GM12878 (cell line): Measurements from ENCODE around the gene TM4SF1. TPM values are rescaled to one million over a fixed set of nuclear protein-coding genes. Genes with fewer than 3 reads are reported as not detected.
A peak's percentile ranks its signal among the peaks of the same experiment; 100 is the strongest.

Experiments used
- ASH2L ChIP-seq: fragments of 300-600, 200-600 bp; sonication (generic); IDR thresholded peaks from 2 replicates; pipeline ENCODE4 v1.6.1; 2017; ENCODE audit warnings: low read depth, mild to moderate bottlenecking, borderline replicate concordance
- ATF7 ChIP-seq: fragments of 450-650 bp; IDR thresholded peaks from 2 replicates; pipeline ENCODE4 v1.6.1; 2016; ENCODE audit warnings: low read depth, mild to moderate bottlenecking
- CBX3 ChIP-seq: fragments of 200-600 bp; sonication (generic); IDR thresholded peaks from 2 replicates; pipeline ENCODE4 v1.6.1; 2016; ENCODE audit warnings: low read depth, borderline replicate concordance
- DPF2 ChIP-seq: fragments of 450-650 bp; IDR thresholded peaks from 2 replicates; pipeline ENCODE4 v1.6.1; 2017; ENCODE audit warnings: mild to moderate bottlenecking
- EGR1 ChIP-seq, 2 experiments: IDR thresholded peaks; 1 replicate in 1 of 2; 2 replicates in 1 of 2; pipeline ENCODE4 v1.6.1; 2011 to 2012; ENCODE audit warnings: low read depth in 2 of 2, low read length in 2 of 2, borderline replicate concordance in 1 of 2, mild to moderate bottlenecking in 1 of 2, moderate library complexity in 1 of 2
- EP300 ChIP-seq, 2 experiments: fragments of 150-350 bp in 1 of 2; IDR thresholded peaks; 2 replicates each; pipeline ENCODE4 v1.6.1; 2011 to 2012; ENCODE audit warnings: low read depth in 2 of 2, low read length in 2 of 2, borderline replicate concordance in 1 of 2, improper control_type of control experiment in 1 of 2, inconsistent platforms in 1 of 2; ENCODE audit not compliant: control insufficient read depth in 1 of 2
- ESRRA ChIP-seq: IDR thresholded peaks from 2 replicates; pipeline ENCODE4 v1.6.1; 2012; ENCODE audit warnings: mild to moderate bottlenecking, low read length, improper control_type of control experiment
- FOXK2 ChIP-seq: fragments of 450-650 bp; IDR thresholded peaks from 2 replicates; pipeline ENCODE4 v1.6.1; 2017; ENCODE audit warnings: mild to moderate bottlenecking, moderate library complexity
- FOXM1 ChIP-seq: IDR thresholded peaks from 2 replicates; pipeline ENCODE4 v1.6.1; 2012; ENCODE audit warnings: low read depth, mild to moderate bottlenecking, inconsistent platforms, low read length, moderate library complexity
- GATAD2B ChIP-seq: fragments of 450-650 bp; conservative IDR thresholded peaks from 2 replicates; pipeline ENCODE4 v1.6.1; 2017; ENCODE audit warnings: low read depth, mild to moderate bottlenecking, moderate library complexity
- IKZF2 ChIP-seq, 2 experiments: fragments of 450-650 bp; IDR thresholded peaks; 2 replicates each; pipeline ENCODE4 v1.6.1; 2017; ENCODE audit warnings: mild to moderate bottlenecking in 2 of 2, moderate library complexity in 2 of 2
- IRF4 ChIP-seq: IDR thresholded peaks from 2 replicates; pipeline ENCODE4 v1.6.1; 2011; ENCODE audit warnings: low read depth, low read length
- NR2C1 ChIP-seq: fragments of 450-650 bp; IDR thresholded peaks from 2 replicates; pipeline ENCODE4 v1.6.1; 2017; ENCODE audit warnings: antibody characterized with exemption, mild to moderate bottlenecking, moderate library complexity
- PAX5 ChIP-seq: IDR thresholded peaks from 2 replicates; pipeline ENCODE4 v1.6.1; 2011; ENCODE audit warnings: low read depth, low read length, borderline replicate concordance
- PAX8 ChIP-seq: fragments of 450-650 bp; IDR thresholded peaks from 2 replicates; pipeline ENCODE4 v1.6.1; 2017; ENCODE audit warnings: mild to moderate bottlenecking, moderate library complexity
- RB1 ChIP-seq: fragments of 450-650 bp; formaldehyde crosslinking; IDR thresholded peaks from 2 replicates; pipeline ENCODE4 v1.6.1; 2017; ENCODE audit warnings: mild to moderate bottlenecking, borderline replicate concordance
- SIX5 ChIP-seq: IDR thresholded peaks from 2 replicates; pipeline ENCODE4 v1.6.1; 2011; ENCODE audit warnings: mild to moderate bottlenecking, low read depth, low read length, moderate library complexity; ENCODE audit not compliant: severe bottlenecking
- SP1 ChIP-seq: IDR thresholded peaks from one replicate; pipeline ENCODE4 v1.6.1; 2011; ENCODE audit warnings: low read depth, low read length
- STAT1 ChIP-seq: fragments of 450-650 bp; conservative IDR thresholded peaks from 2 replicates; pipeline ENCODE4 v1.6.1; 2014; ENCODE audit warnings: antibody characterized with exemption, mild to moderate bottlenecking
- TAF1 ChIP-seq: IDR thresholded peaks from 2 replicates; pipeline ENCODE4 v1.6.1; 2011; ENCODE audit warnings: mild to moderate bottlenecking, low read depth, low read length, borderline replicate concordance
- TCF3 ChIP-seq: IDR thresholded peaks from 2 replicates; pipeline ENCODE4 v1.6.1; 2012; ENCODE audit warnings: low read depth, mild to moderate bottlenecking, low read length, borderline replicate concordance; ENCODE audit not compliant: insufficient read depth
- YY1 ChIP-seq: IDR thresholded peaks from 2 replicates; pipeline ENCODE4 v1.6.1; 2011; ENCODE audit warnings: low read depth, mild to moderate bottlenecking, low read length
- ZBED1 ChIP-seq: IDR thresholded peaks from 2 replicates; pipeline ENCODE4 v1.6.1; 2016; ENCODE audit warnings: borderline replicate concordance
- ZSCAN29 ChIP-seq: fragments of 450-650 bp; IDR thresholded peaks from 2 replicates; pipeline ENCODE4 v1.6.1; 2017; ENCODE audit warnings: mild to moderate bottlenecking, moderate library complexity
- polyA plus RNA-seq, 11 experiments: library from polyadenylated mRNA; depleted of rRNA in 4 of 11; unstranded in 6 of 11; stranded (reverse) in 5 of 11; fragments of >200 nt; fragmentation: Nextera tagmentation in 4 of 11; fragmentation: Illumina TruSeq in 1 of 11; extraction: Ambion mirVana in 4 of 11; extraction: Trizol in 1 of 11; gene quantifications; 1 replicate in 1 of 11; 2 replicates in 10 of 11; pipeline versions ENCODE4 v1.2.1 to v1.2.3, GENCODE V29; 2011 to 2016; ENCODE audit warnings: inconsistent platforms in 2 of 11, missing spikeins in 2 of 11, low read depth in 1 of 11
- total RNA-seq, 4 experiments: library from RNA; depleted of rRNA in 3 of 4; stranded (reverse); fragments of >200 nt in 3 of 4; fragmentation: Illumina TruSeq in 1 of 4; extraction: Trizol in 1 of 4; gene quantifications; 2 replicates each; pipeline versions ENCODE4 v1.2.1 to v1.2.3, GENCODE V29; 2013 to 2021
- TF ChIP-seq, protein P1 (sequence below): fragments of 150-350 bp; IDR thresholded peaks from 2 replicates; pipeline ENCODE4 v1.6.1; 2014; ENCODE audit warnings: mild to moderate bottlenecking, low read depth, low read length
- TF ChIP-seq, protein P2 (sequence below): IDR thresholded peaks from 2 replicates; pipeline ENCODE4 v1.6.1; 2011; ENCODE audit warnings: low read depth, low read length, improper control_type of control experiment, borderline replicate concordance
- TF ChIP-seq, protein P3 (sequence below): fragments of 450-650 bp; IDR thresholded peaks from 2 replicates; pipeline ENCODE4 v1.6.1; 2017; ENCODE audit warnings: low read depth, mild to moderate bottlenecking, moderate library complexity
- TF ChIP-seq, protein P4 (sequence below): IDR thresholded peaks from 2 replicates; pipeline ENCODE4 v1.6.1; 2012; ENCODE audit warnings: low read depth, low read length, improper control_type of control experiment
- TF ChIP-seq, protein P5 (sequence below): IDR thresholded peaks from 2 replicates; pipeline ENCODE4 v1.6.1; 2012; ENCODE audit warnings: low read depth, low read length, improper control_type of control experiment

Gene TM4SF1
- total and polyA plus RNA-seq, 10 of the 15 experiments (the other 5 are each of a cell fraction or from before 2014, with no cell fraction given): 0.05 to 1.2 TPM; not detected in 8

DNA sequence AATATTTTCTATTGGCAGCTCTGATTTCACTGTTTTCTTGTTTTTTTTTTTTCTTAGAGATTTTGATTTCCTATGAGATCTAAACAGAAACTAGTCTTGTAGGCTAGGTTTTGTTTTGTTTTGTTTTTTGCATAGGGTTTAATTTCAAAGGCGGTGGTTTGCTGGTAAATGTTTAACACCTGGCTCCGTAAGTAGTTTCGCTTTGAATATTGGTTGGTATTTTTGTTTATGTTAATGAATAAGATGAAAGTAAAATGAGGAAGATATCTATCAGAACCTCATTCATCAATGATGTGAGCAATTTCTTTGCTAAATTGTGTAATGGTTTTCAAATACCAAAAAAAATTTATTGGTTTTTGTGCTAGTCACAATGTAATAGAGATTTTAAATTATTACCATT is 39.7 kb upstream of the TM4SF1 start (continued):
- TF ChIP-seq ZBED1 (no peak), EGR1 (IDR thresholded peaks at IDR 0.05; ENCODE audit: borderline replicate concordance in 1 of 2, low read depth in 2 of 2, low read length in 2 of 2) (no peak), ATF7 (peak; percentile 91), EP300 (IDR thresholded peaks at IDR 0.05; ENCODE audit: borderline replicate concordance in 1 of 2, control insufficient read depth in 1 of 2, low read depth in 2 of 2, low read length in 2 of 2) (peak; percentile 66 to 67; a peak in 1 of 4 replicates), GATAD2B (no peak), DPF2 (peak; percentile 76), TAF1 (no peak), IKZF2 (IDR thresholded peaks at IDR 0.05) (no peak), ESRRA (no peak), PAX5 (no peak), RB1 (no peak), PAX8 (no peak), SP1 (no peak), ZSCAN29 (no peak), ASH2L (no peak), FOXK2 (no peak), YY1 (no peak), NR2C1 (no peak), TCF3 (no peak), FOXM1 (no peak), STAT1 (no peak), IRF4 (0 out of 2 replicates have a peak, but pooled peaks have one; percentile 33), SIX5 (no peak), CBX3 (no peak)
- TF ChIP-seq, protein P1, sequence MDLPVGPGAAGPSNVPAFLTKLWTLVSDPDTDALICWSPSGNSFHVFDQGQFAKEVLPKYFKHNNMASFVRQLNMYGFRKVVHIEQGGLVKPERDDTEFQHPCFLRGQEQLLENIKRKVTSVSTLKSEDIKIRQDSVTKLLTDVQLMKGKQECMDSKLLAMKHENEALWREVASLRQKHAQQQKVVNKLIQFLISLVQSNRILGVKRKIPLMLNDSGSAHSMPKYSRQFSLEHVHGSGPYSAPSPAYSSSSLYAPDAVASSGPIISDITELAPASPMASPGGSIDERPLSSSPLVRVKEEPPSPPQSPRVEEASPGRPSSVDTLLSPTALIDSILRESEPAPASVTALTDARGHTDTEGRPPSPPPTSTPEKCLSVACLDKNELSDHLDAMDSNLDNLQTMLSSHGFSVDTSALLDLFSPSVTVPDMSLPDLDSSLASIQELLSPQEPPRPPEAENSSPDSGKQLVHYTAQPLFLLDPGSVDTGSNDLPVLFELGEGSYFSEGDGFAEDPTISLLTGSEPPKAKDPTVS: no peak
- TF ChIP-seq, protein P2, sequence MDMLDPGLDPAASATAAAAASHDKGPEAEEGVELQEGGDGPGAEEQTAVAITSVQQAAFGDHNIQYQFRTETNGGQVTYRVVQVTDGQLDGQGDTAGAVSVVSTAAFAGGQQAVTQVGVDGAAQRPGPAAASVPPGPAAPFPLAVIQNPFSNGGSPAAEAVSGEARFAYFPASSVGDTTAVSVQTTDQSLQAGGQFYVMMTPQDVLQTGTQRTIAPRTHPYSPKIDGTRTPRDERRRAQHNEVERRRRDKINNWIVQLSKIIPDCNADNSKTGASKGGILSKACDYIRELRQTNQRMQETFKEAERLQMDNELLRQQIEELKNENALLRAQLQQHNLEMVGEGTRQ: no peak
- TF ChIP-seq, protein P3, sequence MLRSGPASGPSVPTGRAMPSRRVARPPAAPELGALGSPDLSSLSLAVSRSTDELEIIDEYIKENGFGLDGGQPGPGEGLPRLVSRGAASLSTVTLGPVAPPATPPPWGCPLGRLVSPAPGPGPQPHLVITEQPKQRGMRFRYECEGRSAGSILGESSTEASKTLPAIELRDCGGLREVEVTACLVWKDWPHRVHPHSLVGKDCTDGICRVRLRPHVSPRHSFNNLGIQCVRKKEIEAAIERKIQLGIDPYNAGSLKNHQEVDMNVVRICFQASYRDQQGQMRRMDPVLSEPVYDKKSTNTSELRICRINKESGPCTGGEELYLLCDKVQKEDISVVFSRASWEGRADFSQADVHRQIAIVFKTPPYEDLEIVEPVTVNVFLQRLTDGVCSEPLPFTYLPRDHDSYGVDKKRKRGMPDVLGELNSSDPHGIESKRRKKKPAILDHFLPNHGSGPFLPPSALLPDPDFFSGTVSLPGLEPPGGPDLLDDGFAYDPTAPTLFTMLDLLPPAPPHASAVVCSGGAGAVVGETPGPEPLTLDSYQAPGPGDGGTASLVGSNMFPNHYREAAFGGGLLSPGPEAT: peak; percentile 47; the same call in 1 of the 2 replicates
- TF ChIP-seq, protein P4, sequence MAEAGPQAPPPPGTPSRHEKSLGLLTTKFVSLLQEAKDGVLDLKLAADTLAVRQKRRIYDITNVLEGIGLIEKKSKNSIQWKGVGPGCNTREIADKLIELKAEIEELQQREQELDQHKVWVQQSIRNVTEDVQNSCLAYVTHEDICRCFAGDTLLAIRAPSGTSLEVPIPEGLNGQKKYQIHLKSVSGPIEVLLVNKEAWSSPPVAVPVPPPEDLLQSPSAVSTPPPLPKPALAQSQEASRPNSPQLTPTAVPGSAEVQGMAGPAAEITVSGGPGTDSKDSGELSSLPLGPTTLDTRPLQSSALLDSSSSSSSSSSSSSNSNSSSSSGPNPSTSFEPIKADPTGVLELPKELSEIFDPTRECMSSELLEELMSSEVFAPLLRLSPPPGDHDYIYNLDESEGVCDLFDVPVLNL: no peak
- TF ChIP-seq, protein P5, sequence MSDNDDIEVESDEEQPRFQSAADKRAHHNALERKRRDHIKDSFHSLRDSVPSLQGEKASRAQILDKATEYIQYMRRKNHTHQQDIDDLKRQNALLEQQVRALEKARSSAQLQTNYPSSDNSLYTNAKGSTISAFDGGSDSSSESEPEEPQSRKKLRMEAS: no peak
